Left ventricle myocardium inferior (tissue), 1 donor: Measurements from ENCODE around the gene POLR1H. TPM values are rescaled to one million over a fixed set of nuclear protein-coding genes. Genes with fewer than 3 reads are reported as not detected.

Experiments
- DNase-seq: peaks from one replicate; pipeline ENCODE4 v3.0.0-alpha.2; 2020
- H3K27ac ChIP-seq: fragments of 200-600 bp; replicated peaks from 2 replicates; pipeline ENCODE4 v1.8.0; 2021
- H3K27me3 ChIP-seq: fragments of 200-600 bp; 2 replicates; pipeline ENCODE4 v1.8.0; 2021; ENCODE audit warnings: low read depth
- H3K36me3 ChIP-seq: fragments of 200-600 bp; 2 replicates; pipeline ENCODE4 v1.8.0; 2021
- H3K4me1 ChIP-seq: fragments of 200-600 bp; 2 replicates; pipeline ENCODE4 v1.8.0; 2021
- H3K4me3 ChIP-seq: fragments of 200-600 bp; 2 replicates; pipeline ENCODE4 v1.8.0; 2021; ENCODE audit warnings: mild to moderate bottlenecking, moderate library complexity
- H3K9me3 ChIP-seq: fragments of 200-600 bp; replicated peaks from 2 replicates; pipeline ENCODE4 v1.8.0; 2021
- CTCF ChIP-seq: fragments of 200-600 bp; IDR thresholded peaks from 2 replicates; pipeline ENCODE4 v1.8.0; 2021; ENCODE audit warnings: antibody characterized with exemption, mild to moderate bottlenecking, borderline replicate concordance
- intact Hi-C: fragments of 100-400 bp; cut with micrococcal nuclease; formaldehyde crosslinking; loops from one replicate; pipeline ENCODE4 v1.11.0; 2022
- total RNA-seq: library from RNA; stranded (reverse); fragmentation: NEBNext Ultra II Directional; extraction: Animal tissue kit (Norgen Biotek cat#: 25700); gene quantifications from one replicate; pipeline ENCODE4 v1.2.1, GENCODE V29; 2021
- donor health status: DM: no; HTN: yes; CAD: no; lungs with severe emphysema.

POLR1H gene
- total RNA-seq, 1 donor from 2014 or later = 17.5 TPM

DNA sequence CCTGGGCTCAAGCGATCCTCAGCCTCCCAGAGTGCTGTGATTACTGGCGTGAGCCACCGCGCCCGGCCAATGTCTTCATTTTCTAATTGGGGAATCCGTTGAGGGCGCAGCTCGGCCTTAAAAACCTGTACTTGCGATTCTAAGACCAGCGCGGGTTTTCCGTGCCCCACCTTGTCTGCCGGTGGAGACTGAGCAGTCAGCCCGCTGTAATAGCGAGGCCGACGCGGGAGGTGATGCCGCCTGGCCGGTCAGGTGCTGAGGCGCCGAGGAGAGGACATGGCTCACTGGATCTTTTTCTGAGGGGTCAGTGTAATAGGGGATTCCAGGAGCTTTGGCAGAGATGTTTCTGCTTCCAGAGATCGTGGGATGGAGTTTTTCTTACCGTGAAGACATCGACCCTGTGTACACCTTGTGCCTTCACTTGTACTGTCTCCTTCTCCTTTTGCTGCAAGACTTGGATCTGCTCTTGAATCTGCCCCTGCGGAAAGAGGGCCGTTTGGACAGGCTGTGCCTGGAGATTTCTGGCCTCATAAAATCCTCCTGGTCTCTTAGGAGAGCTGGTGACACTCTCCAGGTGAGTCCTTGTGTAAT lies 50.3 kb downstream of the POLR1H start:
- no peaks in the 10 kb centered on the region for H3K9me3 ChIP-seq
- H3K4me3 ChIP-seq = no peak overlapping the region
- H3K36me3 ChIP-seq = no peaks in the 10 kb centered on the region
- no peaks in the 10 kb centered on the region for H3K4me1 ChIP-seq
- no peak for TF ChIP-seq CTCF
- peaks cover 98% of the 10 kb centered on the region for H3K27me3 ChIP-seq
- no peak overlapping the region for H3K27ac ChIP-seq
- DNase-seq = no peak
- intact Hi-C loops = no loop called here

GRCh38 chr6:30112402-30112994 lies 51.4 kb downstream of the POLR1H start:
- H3K4me1 ChIP-seq = no peaks in the 10 kb centered on the region
- H3K27me3 ChIP-seq = peaks cover 98% of the 10 kb centered on the region
- intact Hi-C loops = no loop called here
- no peaks in the 10 kb centered on the region for H3K36me3 ChIP-seq
- H3K9me3 ChIP-seq = no peaks in the 10 kb centered on the region
- H3K27ac ChIP-seq = no peak overlapping the region
- TF ChIP-seq CTCF = no peak
- DNase-seq = no peak
- H3K4me3 ChIP-seq = no peak overlapping the region

DNA sequence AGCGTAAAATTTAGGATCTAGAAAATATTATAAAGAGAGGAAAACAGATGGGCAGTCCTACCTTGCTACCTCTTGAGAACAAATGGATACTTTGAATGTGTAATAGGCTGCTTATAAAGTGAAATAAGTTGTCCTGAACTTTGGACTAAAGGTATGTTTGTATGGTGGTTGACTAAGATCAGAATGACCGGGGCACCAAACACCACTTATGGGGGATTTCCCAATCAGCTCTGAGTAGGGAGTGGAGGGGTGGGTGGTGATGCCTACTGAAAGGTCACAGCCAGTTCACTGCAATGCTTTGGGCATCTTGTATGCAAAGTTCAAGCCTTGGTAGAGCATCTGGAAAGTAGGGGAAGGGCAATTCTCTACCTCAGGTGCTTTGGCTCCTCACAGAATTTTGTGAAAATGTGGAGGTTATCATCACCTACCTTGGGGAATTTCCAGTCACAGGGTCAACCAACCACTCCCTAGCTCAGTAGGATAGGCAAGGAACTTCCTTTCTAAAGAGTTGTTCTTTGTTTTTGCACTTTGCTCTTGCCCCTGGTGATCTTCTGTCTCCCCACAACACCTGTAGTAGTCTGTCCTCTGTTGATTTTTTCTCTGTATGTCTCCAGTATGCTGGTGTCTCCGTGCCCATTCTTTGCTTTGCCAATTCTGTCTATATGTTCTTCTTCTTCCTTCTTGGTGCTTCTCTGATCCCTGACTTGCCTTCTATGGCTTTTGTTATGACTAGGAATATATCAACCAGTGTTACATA lies 52.1 kb downstream of the POLR1H start, which contains the start of gene TRIM31:
Gene TRIM31 (minus strand): TSS at position 88 of the 757 bp plus-strand sequence. CDS start 285 bp downstream, outside the sequence.
- H3K27ac ChIP-seq = no peak within 1 kb of the TSS
- H3K36me3 ChIP-seq = no peaks in the 10 kb centered on the region
- DNase-seq = no peak
- no peaks in the 10 kb centered on the region for H3K9me3 ChIP-seq
- TF ChIP-seq CTCF = no peak
- no peaks in the 10 kb centered on the region for H3K4me1 ChIP-seq
- intact Hi-C loops = no loop called here
- no peak within 1 kb of the TSS for H3K4me3 ChIP-seq
- H3K27me3 ChIP-seq = peaks cover 98% of the 10 kb centered on the region

GRCh38 chr6:30113841-30114240 lies 52.8 kb downstream of the POLR1H start:
- TF ChIP-seq CTCF = no peak
- Histone ChIP-seq H3K36me3 (no peaks in the 10 kb centered on the region), H3K4me1 (no peaks in the 10 kb centered on the region), H3K27me3 (peaks cover 91% of the 10 kb centered on the region), H3K4me3 (no peak overlapping the region), H3K9me3 (no peaks in the 10 kb centered on the region), H3K27ac (no peak overlapping the region)
- DNase-seq = no peak
- intact Hi-C loops = no loop called here

Other genes starting within 250 kb of the POLR1H start
- not detected for gene HLA-G, start 233.4 kb upstream of the POLR1H start, total RNA-seq
- gene HLA-A, start 118.7 kb upstream of the POLR1H start, total RNA-seq = 252 TPM
- 45.3 TPM for gene PPP1R11, start 5.9 kb downstream of the POLR1H start, total RNA-seq
- not detected for gene RNF39, start 14.5 kb downstream of the POLR1H start, total RNA-seq
- not detected for gene TRIM31, start 51.8 kb downstream of the POLR1H start, total RNA-seq
- not detected for gene TRIM40, start 74.9 kb downstream of the POLR1H start, total RNA-seq
- gene TRIM10, start 99.9 kb downstream of the POLR1H start, total RNA-seq = not detected
- not detected for gene TRIM15, start 102.3 kb downstream of the POLR1H start, total RNA-seq
- gene TRIM26, start 152.1 kb downstream of the POLR1H start, total RNA-seq = 19.9 TPM